HG02588 (cell line): ENCODE results near the gene AMIGO1.

Source experiments
- ATAC-seq: cut with Tn5 transposase; IDR thresholded peaks from one replicate; pipeline ENCODE4 v1.9.1; 2021; ENCODE audit warnings: mild to moderate bottlenecking, moderate library complexity; ENCODE audit not compliant: unreplicated experiment

The AMIGO1 gene

GRCh38 chr1:109509176-109510134, at the start of gene AMIGO1:
Gene AMIGO1, minus strand, starts transcription at chr1:109509727. Its CDS starts 815 bp downstream, at chr1:109508912.
- peak; percentile 59 for ATAC-seq

- ATAC-seq: no peak
Observed at GRCh38 chr1:109557520-109557919, 48.0 kb upstream of the AMIGO1 start.

- ATAC-seq: no peak
Observed at GRCh38 chr1:109556563-109556962, 47.0 kb upstream of the AMIGO1 start.

- peak; percentile 90 for ATAC-seq
Observed at GRCh38 chr1:109548321-109549267, 39.1 kb upstream of the AMIGO1 start, which contains the start of gene GNAI3. Gene GNAI3, plus strand, starts transcription at chr1:109548615. Its CDS starts 106 bp downstream, at chr1:109548721.

GRCh38 chr1:109547463-109548320, 38.2 kb upstream of the AMIGO1 start:
- no peak for ATAC-seq

GRCh38 chr1:109546311-109547109, 37.0 kb upstream of the AMIGO1 start:
- ATAC-seq: peak; percentile 35

GRCh38 chr1:109543988-109544735, 34.6 kb upstream of the AMIGO1 start:
- ATAC-seq: no peak

- no peak for ATAC-seq
Observed at GRCh38 chr1:109543283-109543987, 33.9 kb upstream of the AMIGO1 start.

- no peak for ATAC-seq
Observed at GRCh38 chr1:109542657-109543056, 33.1 kb upstream of the AMIGO1 start.

GRCh38 chr1:109541102-109541501, 31.6 kb upstream of the AMIGO1 start:
- ATAC-seq: no peak

- ATAC-seq: no peak
Observed at GRCh38 chr1:109539676-109540075, 30.1 kb upstream of the AMIGO1 start, which contains the start of gene GPR61. Gene GPR61, plus strand, starts transcription at chr1:109539872. Its CDS starts 3,151 bp downstream, at chr1:109543023.

GRCh38 chr1:109538827-109539555, 29.5 kb upstream of the AMIGO1 start:
- no peak for ATAC-seq

- no peak for ATAC-seq
Observed at GRCh38 chr1:109537450-109538178, 28.1 kb upstream of the AMIGO1 start.

- ATAC-seq: no peak
Observed at GRCh38 chr1:109535971-109536491, 26.5 kb upstream of the AMIGO1 start.

GRCh38 chr1:109535481-109535880, 26.0 kb upstream of the AMIGO1 start:
- no peak for ATAC-seq

- no peak for ATAC-seq
Observed at GRCh38 chr1:109534307-109534858, 24.9 kb upstream of the AMIGO1 start.
